HCT116 (cell line): ENCODE results near the gene ARAP1. TPM values are rescaled to one million over a fixed set of nuclear protein-coding genes. Genes with fewer than 3 reads are reported as not detected.

Source experiments
- ATAC-seq: fragments of 200-7000 bp; cut with Tn5 transposase; 2 replicates; pipeline ENCODE4 v1.9.1; 2020; ENCODE audit warnings: mild to moderate bottlenecking, moderate library complexity
- BruUV-seq: library from RNA; stranded (reverse); fragments of 400-500 nt; replicated peaks from 2 replicates; lab custom pipeline; 2021; lab: Mats Ljungman, UMichigan
- CTCF ChIA-PET: fragments of 300-600 bp; sonication (Branson Sonifier 250); formaldehyde crosslinking; loops from one replicate; lab custom pipeline; 2021; ENCODE audit warnings: antibody characterized with exemption; lab: Charles Lee
- POLR2A ChIA-PET: fragments of 300-600, 350-600 bp; sonication (Branson Sonifier 250); formaldehyde crosslinking; loops from one replicate; lab custom pipeline; 2021; ENCODE audit warnings: antibody characterized with exemption; lab: Charles Lee
- RAD21 ChIA-PET, 2 experiments: fragments of 300-600 bp; sonication (Branson Sonifier 250); formaldehyde crosslinking; loops; one replicate each; lab custom pipeline; 2023; ENCODE audit warnings: low total read pairs in 2 of 2; ENCODE audit not compliant: uncharacterized antibody in 2 of 2, unreplicated experiment in 2 of 2, low non-redundant PET in 1 of 2; lab: Charles Lee
- DNase-seq: peaks from one replicate; pipeline ENCODE4 v3.0.0-alpha.2; 2010; ENCODE audit warnings: low read depth, low spot score
- H2AFZ ChIP-seq: fragments of 200-600 bp; shearing (Covaris generic), sonication (generic); 2 replicates; pipeline ENCODE4 v1.6.1; 2017; ENCODE audit warnings: low read depth, mixed run types, mixed read lengths, antibody characterized with exemption, low read length; ENCODE audit not compliant: poor library complexity, severe bottlenecking
- H3K27ac ChIP-seq: 2 replicates; pipeline ENCODE4 v1.5.1; 2012; ENCODE audit warnings: low read depth, low read length
- H3K27me3 ChIP-seq: fragments of 200-600 bp; sonication (generic); 2 replicates; pipeline ENCODE4 v1.6.1; 2016; ENCODE audit warnings: mixed run types, low read length, mixed read lengths; ENCODE audit not compliant: insufficient read depth
- H3K36me3 ChIP-seq, 2 experiments: fragments of 200-500 bp in 1 of 2; fragments of 200-600 bp in 1 of 2; sonication (Bioruptor generic) in 1 of 2; sonication (generic) in 1 of 2; 2 replicates each; pipeline versions ENCODE4 v1.5.1 to v1.6.1; 2014 to 2016; ENCODE audit warnings: low read length in 2 of 2, inconsistent platforms in 1 of 2, mixed read lengths in 1 of 2, mixed run types in 1 of 2; ENCODE audit not compliant: insufficient read depth in 2 of 2, control insufficient read depth in 1 of 2
- H3K4me1 ChIP-seq, 2 experiments: fragments of 200-600 bp in 1 of 2; sonication (generic) in 1 of 2; 2 replicates each; pipeline versions ENCODE4 v1.5.1 to v1.6.1; 2012 to 2017; ENCODE audit warnings: low read length in 2 of 2, inconsistent platforms in 1 of 2, mild to moderate bottlenecking in 1 of 2, mixed read lengths in 1 of 2, mixed run types in 1 of 2, moderate library complexity in 1 of 2; ENCODE audit not compliant: insufficient read depth in 2 of 2, control insufficient read depth in 1 of 2
- H3K4me2 ChIP-seq: fragments of 200-600 bp; sonication (generic); 2 replicates; pipeline ENCODE4 v1.6.1; 2017; ENCODE audit warnings: mixed run types, low read length, mixed read lengths
- H3K4me3 ChIP-seq, 2 experiments: fragments of 200-600 bp in 1 of 2; sonication (generic) in 1 of 2; replicated peaks in 1 of 2; 2 replicates each; pipeline ENCODE4 v1.5.1; 2011 to 2016; ENCODE audit warnings: low read length in 2 of 2, control low read depth in 1 of 2, low read depth in 1 of 2, mild to moderate bottlenecking in 1 of 2, mixed read lengths in 1 of 2, mixed run types in 1 of 2
- H3K79me2 ChIP-seq: fragments of 200-600 bp; sonication (generic); 2 replicates; pipeline ENCODE4 v1.6.1; 2017; ENCODE audit warnings: mild to moderate bottlenecking, mixed run types, low read length, moderate library complexity, mixed read lengths; ENCODE audit not compliant: insufficient read depth
- H3K9ac ChIP-seq: fragments of 200-600 bp; sonication (generic); 2 replicates; pipeline ENCODE4 v1.6.1; 2016; ENCODE audit warnings: low read length, mixed read lengths
- H3K9me2 ChIP-seq: fragments of 200-600 bp; sonication (generic), shearing (Covaris generic); 2 replicates; pipeline ENCODE4 v1.6.1; 2017; ENCODE audit warnings: mixed run types, mild to moderate bottlenecking, moderate library complexity; ENCODE audit not compliant: insufficient read depth
- H3K9me3 ChIP-seq, 2 experiments: fragments of 200-500 bp in 1 of 2; fragments of 200-600 bp in 1 of 2; sonication (Bioruptor generic) in 1 of 2; sonication (generic) in 1 of 2; 2 replicates each; pipeline ENCODE4 v1.6.1; 2014 to 2017; ENCODE audit warnings: low read length in 2 of 2, mixed read lengths in 2 of 2, inconsistent platforms in 1 of 2, low read depth in 1 of 2, mild to moderate bottlenecking in 1 of 2, mixed run types in 1 of 2, moderate library complexity in 1 of 2; ENCODE audit not compliant: control insufficient read depth in 1 of 2, insufficient read depth in 1 of 2
- H4K20me1 ChIP-seq: fragments of 200-600 bp; sonication (generic), shearing (Covaris generic); 2 replicates; pipeline ENCODE4 v1.6.1; 2017; ENCODE audit warnings: mixed run types, mild to moderate bottlenecking, moderate library complexity; ENCODE audit not compliant: insufficient read depth
- EGR1 ChIP-seq: IDR thresholded peaks from 2 replicates; pipeline ENCODE4 v1.6.1; 2012; ENCODE audit warnings: low read depth
- EZH2phosphoT487 ChIP-seq: fragments of 200-600 bp; IDR thresholded peaks from 2 replicates; pipeline ENCODE4 v1.6.1; 2018; ENCODE audit warnings: antibody characterized with exemption, borderline replicate concordance
- FOSL1 ChIP-seq: IDR thresholded peaks from 2 replicates; pipeline ENCODE4 v1.6.1; 2012; ENCODE audit warnings: low read depth
- JUND ChIP-seq: IDR thresholded peaks from 2 replicates; pipeline ENCODE4 v1.6.1; 2012
- MAX ChIP-seq: IDR thresholded peaks from 2 replicates; pipeline ENCODE4 v1.6.1; 2012
- SIN3A ChIP-seq: IDR thresholded peaks from 2 replicates; pipeline ENCODE4 v1.6.1; 2012; ENCODE audit warnings: low read depth
- TCF7L2 ChIP-seq: IDR thresholded peaks from 2 replicates; pipeline ENCODE4 v1.7.0; 2011; ENCODE audit warnings: borderline replicate concordance, inconsistent platforms; ENCODE audit not compliant: insufficient read depth, insufficient read length; ENCODE audit errors: extremely low read depth
- YY1 ChIP-seq: IDR thresholded peaks from 2 replicates; pipeline ENCODE4 v1.6.1; 2011; ENCODE audit warnings: low read length, low read depth, moderate library complexity, mild to moderate bottlenecking; ENCODE audit not compliant: insufficient replicate concordance; ENCODE audit errors: extremely low read depth
- ZFX ChIP-seq: fragments of 450-650 bp; IDR thresholded peaks from 2 replicates; pipeline ENCODE4 v1.6.1; 2017
- ZNF274 ChIP-seq: fragments of 200-500 bp; sonication (Bioruptor generic); IDR thresholded peaks from 2 replicates; pipeline ENCODE4 v1.6.1; 2014; ENCODE audit warnings: mild to moderate bottlenecking, low read depth, low read length, inconsistent platforms
- intact Hi-C: fragments of 100-400 bp; cut with micrococcal nuclease; formaldehyde crosslinking; loops from 2 replicates; pipeline ENCODE4 v1.10.0; 2022
- total RNA-seq: library from RNA; stranded (reverse); gene quantifications from one replicate; pipeline ENCODE4 v1.2.1, GENCODE V29; 2021; ENCODE audit not compliant: unreplicated experiment
- TF ChIP-seq, protein P1 (sequence below): IDR thresholded peaks from 2 replicates; pipeline ENCODE4 v1.6.1; 2011; ENCODE audit warnings: mild to moderate bottlenecking, low read length, moderate library complexity; ENCODE audit not compliant: insufficient replicate concordance; ENCODE audit errors: extremely low read depth
- TF ChIP-seq, protein P2 (sequence below): IDR thresholded peaks from 2 replicates; pipeline ENCODE4 v1.6.1; 2012; ENCODE audit warnings: low read depth

Gene ARAP1
- total RNA-seq, 1 experiment from 2014 or later: 57.4 TPM

DNA sequence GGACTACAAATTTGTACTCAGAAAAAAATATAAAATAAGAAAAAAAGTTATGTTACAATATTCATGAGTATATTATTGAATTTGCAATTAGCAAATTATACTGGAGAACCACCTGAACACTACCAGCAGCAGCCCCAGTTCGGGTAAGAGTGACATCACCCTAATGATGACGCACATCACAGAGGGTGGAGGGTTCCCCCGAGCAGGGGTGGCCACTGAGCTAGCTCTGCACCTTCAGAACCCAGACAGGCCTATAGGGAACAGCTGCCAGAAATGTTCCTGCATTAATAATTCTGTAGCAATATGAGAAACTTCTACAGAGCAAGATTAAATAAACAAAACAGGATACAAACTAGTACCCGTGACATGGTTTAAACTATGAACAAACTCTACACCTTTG, 17.5 kb upstream of the ARAP1 start:
- Histone ChIP-seq H3K4me2 (no peak overlapping the region), H3K9ac (no peak overlapping the region), H3K4me1 (no peaks in the 10 kb centered on the region), H3K9me3 (no peaks in the 10 kb centered on the region), H3K27me3 (no peaks in the 10 kb centered on the region), H2AFZ (no peak overlapping the region), H4K20me1 (no peaks in the 10 kb centered on the region), H3K9me2 (no peaks in the 10 kb centered on the region), H3K27ac (no peak overlapping the region), H3K79me2 (no peaks in the 10 kb centered on the region), H3K4me3 (no peak overlapping the region), H3K36me3 (no peaks in the 10 kb centered on the region)
- ChIA-PET CTCF (no interaction called here), POLR2A (no interaction called here), RAD21 (no interaction called here)
- intact Hi-C loops: no loop called here
- no peak for TF ChIP-seq YY1
- TF ChIP-seq ZFX: no peak
- TF ChIP-seq, protein P1, sequence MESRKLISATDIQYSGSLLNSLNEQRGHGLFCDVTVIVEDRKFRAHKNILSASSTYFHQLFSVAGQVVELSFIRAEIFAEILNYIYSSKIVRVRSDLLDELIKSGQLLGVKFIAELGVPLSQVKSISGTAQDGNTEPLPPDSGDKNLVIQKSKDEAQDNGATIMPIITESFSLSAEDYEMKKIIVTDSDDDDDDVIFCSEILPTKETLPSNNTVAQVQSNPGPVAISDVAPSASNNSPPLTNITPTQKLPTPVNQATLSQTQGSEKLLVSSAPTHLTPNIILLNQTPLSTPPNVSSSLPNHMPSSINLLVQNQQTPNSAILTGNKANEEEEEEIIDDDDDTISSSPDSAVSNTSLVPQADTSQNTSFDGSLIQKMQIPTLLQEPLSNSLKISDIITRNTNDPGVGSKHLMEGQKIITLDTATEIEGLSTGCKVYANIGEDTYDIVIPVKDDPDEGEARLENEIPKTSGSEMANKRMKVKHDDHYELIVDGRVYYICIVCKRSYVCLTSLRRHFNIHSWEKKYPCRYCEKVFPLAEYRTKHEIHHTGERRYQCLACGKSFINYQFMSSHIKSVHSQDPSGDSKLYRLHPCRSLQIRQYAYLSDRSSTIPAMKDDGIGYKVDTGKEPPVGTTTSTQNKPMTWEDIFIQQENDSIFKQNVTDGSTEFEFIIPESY: no peak
- TF ChIP-seq MAX: no peak
- no peak for TF ChIP-seq SIN3A
- TF ChIP-seq, protein P2, sequence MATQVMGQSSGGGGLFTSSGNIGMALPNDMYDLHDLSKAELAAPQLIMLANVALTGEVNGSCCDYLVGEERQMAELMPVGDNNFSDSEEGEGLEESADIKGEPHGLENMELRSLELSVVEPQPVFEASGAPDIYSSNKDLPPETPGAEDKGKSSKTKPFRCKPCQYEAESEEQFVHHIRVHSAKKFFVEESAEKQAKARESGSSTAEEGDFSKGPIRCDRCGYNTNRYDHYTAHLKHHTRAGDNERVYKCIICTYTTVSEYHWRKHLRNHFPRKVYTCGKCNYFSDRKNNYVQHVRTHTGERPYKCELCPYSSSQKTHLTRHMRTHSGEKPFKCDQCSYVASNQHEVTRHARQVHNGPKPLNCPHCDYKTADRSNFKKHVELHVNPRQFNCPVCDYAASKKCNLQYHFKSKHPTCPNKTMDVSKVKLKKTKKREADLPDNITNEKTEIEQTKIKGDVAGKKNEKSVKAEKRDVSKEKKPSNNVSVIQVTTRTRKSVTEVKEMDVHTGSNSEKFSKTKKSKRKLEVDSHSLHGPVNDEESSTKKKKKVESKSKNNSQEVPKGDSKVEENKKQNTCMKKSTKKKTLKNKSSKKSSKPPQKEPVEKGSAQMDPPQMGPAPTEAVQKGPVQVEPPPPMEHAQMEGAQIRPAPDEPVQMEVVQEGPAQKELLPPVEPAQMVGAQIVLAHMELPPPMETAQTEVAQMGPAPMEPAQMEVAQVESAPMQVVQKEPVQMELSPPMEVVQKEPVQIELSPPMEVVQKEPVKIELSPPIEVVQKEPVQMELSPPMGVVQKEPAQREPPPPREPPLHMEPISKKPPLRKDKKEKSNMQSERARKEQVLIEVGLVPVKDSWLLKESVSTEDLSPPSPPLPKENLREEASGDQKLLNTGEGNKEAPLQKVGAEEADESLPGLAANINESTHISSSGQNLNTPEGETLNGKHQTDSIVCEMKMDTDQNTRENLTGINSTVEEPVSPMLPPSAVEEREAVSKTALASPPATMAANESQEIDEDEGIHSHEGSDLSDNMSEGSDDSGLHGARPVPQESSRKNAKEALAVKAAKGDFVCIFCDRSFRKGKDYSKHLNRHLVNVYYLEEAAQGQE: no peak
- TF ChIP-seq ZNF274: no peak
- TF ChIP-seq JUND: no peak
- no peak for TF ChIP-seq EZH2phosphoT487
- TF ChIP-seq TCF7L2: no peak
- no peak for TF ChIP-seq FOSL1
- TF ChIP-seq EGR1: no peak
- BruUV-seq: no TSS peak
- DNase-seq (no peak), ATAC-seq (no peak)
